GM18517 (cell line): ENCODE data around the gene SRR.

Experiments used
- ATAC-seq: cut with Tn5 transposase; IDR thresholded peaks from one replicate; pipeline ENCODE4 v1.9.1; 2021; ENCODE audit warnings: mild to moderate bottlenecking, moderate library complexity; ENCODE audit not compliant: unreplicated experiment

SRR gene

GRCh38 chr17:2338315-2338657, 34.5 kb downstream of the SRR start:
- no peak for ATAC-seq

- no peak for ATAC-seq
Observed at GRCh38 chr17:2343421-2343820, 39.7 kb downstream of the SRR start.

DNA sequence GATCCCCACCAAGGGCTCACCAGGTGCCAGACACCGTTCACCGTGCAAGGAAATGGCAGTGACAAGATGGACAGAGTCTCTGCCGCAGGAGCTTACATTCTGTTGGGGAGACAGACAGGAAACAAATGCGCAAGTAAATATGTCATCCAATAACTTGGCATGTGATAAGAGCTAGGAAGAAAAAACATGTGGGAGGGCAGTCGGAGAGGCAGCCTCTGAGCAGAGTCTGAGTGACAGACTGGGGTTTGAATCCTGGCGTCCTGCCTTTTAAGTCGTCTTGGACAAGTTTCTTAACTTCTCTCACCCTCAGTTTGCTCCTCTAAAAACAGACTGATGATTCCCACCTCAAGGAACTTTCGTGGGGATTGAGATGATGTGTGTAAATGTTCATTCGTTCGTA, 40.8 kb downstream of the SRR start:
- ATAC-seq: no peak

GRCh38 chr17:2346475-2346874, 42.7 kb downstream of the SRR start:
- ATAC-seq: no peak

GRCh38 chr17:2347805-2348685, 44.3 kb downstream of the SRR start:
- no peak for ATAC-seq

GRCh38 chr17:2351269-2351668, 47.5 kb downstream of the SRR start:
- no peak for ATAC-seq

DNA sequence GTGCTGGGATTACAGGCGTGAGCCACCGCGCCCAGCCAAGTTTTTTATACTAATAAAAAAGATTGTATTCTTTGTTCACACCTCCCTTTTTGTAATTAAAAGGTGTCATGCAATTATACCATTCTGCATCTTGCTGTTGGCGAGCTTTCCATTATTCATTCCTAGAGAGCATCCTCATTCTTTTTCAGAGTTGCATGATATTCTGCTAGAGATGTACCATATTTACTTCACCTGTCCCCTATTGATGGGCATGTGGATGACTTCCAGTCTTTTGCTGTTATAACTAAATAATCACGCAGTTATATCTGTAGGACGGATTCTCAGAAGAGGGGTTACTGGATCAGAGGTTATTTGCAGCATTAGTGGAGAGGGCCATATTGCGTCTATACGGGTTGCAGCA, 50.6 kb downstream of the SRR start:
- ATAC-seq: no peak

- no peak for ATAC-seq
Observed at GRCh38 chr17:2357237-2357636, 53.5 kb downstream of the SRR start.

- ATAC-seq: no peak
Observed at GRCh38 chr17:2357931-2358434, 54.2 kb downstream of the SRR start.

DNA sequence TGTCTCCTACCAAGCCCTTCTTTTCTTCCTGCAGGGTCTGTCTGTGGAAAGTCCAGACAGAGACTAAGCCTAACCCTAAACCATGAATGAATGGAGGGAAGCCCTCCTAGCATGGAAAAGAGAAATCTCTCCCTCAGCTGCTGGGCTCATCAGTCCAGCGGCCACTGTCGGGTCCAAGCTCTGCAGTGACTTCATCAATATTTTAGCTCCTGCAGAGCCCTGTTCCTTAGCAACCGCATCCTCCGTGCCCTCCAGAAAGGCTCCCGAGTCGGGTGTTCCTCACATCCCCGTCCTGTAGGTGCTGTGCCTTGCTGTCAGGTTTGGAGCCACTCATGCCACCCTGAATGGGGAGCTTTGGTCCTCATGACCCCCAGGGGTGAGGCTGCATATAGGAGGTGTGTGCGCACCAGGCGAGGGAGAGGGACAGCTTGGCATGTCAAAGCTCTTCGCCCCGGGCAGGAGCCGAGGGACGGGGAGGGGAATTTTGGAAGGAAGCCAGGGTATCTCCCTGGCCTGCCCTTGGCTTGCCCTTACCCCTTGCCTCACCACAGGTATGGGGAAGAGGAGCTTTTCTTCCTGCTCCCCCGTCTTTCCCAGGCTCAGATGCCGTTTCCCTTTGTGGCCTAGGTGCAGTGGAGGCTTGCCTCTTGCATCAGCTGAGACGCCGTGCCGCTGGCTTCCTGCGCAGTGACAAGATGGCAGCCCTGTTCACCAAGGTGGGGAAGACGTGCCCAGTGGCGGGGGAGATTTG, 57.4 kb downstream of the SRR start:
- no peak for ATAC-seq

DNA sequence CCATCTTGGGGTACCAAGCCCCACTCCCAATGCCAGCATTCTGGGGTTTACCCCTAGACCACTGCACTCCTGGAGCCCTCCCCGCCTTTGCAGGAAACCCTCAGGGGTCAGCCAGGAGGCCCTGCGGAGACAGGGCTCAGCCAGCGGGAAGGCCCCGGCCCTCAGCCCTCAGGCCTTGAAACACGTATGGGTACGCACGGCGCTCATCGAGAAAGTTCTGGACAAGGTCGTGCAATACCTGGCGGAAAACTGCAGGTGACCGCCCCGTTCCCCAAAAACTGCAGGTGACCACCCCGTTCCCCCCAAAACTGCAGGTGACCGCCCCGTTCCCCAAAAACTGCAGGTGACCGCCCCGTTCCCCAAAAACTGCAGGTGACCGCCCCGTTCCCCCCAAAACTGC, 58.3 kb downstream of the SRR start:
- no peak for ATAC-seq

DNA sequence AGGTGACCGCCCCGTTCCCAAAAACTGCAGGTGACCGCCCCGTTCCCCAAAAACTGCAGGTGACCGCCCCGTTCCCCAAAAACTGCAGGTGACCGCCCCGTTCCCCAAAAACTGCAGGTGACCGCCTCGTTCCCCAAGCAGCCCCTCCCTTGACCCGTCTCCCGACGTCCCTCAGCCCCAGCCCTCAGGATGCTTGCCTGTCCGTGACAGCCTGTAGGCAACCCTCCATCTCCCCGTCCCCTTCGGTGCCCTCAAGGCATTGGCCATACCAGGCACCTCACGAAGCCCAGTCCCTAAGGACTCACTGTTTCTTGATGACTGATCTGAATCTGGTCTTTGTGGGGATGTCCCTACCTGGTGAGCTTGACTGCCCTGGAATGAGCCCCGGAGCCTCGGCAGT, 58.7 kb downstream of the SRR start:
- no peak for ATAC-seq

DNA sequence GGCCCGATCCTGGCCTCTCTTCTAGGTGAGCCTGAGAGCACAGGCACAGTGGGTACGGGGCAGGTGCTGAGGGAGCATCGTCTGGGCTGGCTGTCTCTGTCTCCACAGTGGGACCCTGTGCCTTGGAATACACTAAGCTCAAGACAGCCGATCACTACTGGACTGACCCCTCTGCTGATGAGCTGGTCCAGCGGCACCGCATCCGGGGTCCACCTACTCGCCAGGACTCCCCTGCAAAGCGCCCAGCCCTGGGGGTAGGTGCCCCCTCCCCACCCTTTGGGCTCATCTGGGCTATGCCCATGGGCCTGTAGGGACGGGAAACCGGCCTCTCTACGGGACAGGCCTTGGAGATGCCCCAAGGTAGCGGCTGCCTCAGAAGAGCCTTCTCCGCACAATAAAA, 59.1 kb downstream of the SRR start:
- no peak for ATAC-seq

- no peak for ATAC-seq
Observed at GRCh38 chr17:2363318-2363717, 59.6 kb downstream of the SRR start.

DNA sequence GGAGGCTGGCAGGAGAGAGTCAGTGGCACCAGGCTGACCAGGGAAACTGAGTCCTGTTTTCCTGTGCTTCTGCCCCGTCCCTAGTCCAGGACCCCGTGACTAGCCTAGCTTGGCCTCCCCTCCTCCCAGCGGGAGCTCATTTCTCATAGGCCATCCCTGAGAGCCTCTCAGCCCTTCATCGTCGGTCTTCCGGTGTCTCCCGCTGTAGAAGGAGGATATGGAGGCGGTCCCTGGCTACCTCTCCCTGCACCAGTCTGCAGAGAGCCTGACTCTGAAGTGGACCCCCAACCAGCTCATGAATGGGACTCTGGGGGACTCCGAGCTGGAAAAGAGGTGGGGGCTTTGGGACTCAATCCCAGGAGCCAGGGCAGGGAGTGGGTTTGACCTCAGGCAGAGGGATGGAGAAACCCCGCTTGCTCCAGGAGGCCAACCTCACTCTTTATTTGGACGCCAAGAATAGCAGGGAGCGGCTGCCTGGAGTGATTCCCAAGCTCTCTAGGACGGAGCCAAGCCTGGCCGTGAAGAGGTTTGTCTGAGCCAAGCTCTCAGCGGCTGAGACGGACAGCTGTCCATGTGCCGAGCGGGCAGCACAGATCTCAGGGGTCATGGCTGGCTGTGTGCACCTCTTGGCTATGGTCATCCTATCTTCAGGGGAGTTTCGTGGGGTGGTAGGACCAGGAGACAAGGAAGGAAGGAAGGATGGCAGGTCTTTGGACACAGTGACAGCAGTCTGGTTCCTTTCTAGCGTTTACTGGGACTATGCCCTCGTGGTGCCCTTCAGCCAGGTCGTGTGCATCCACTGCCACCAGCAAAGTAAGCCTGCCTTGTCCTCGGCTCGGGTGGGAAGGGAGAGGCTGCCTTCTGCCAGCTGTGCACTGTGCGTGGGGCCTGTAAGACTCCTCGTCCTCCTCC, 60.4 kb downstream of the SRR start:
- ATAC-seq: no peak

DNA sequence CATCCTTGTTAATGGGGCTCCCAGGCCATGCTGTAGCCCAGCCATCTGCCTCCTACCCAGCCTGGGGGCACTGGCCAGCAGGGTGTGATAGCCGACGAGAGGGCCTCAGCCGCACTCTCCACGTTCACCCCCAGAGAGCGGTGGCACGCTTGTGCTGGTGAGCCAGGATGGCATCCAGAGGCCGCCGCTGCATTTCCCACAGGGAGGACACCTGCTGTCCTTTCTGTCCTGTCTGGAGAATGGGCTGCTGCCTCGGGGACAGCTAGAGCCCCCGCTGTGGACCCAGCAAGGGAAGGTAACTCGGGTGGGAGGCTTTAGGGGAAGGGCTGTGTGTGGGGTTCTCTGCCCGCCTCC, 61.0 kb downstream of the SRR start:
- no peak for ATAC-seq

GRCh38 chr17:2365132-2365531, 61.4 kb downstream of the SRR start:
- no peak for ATAC-seq

DNA sequence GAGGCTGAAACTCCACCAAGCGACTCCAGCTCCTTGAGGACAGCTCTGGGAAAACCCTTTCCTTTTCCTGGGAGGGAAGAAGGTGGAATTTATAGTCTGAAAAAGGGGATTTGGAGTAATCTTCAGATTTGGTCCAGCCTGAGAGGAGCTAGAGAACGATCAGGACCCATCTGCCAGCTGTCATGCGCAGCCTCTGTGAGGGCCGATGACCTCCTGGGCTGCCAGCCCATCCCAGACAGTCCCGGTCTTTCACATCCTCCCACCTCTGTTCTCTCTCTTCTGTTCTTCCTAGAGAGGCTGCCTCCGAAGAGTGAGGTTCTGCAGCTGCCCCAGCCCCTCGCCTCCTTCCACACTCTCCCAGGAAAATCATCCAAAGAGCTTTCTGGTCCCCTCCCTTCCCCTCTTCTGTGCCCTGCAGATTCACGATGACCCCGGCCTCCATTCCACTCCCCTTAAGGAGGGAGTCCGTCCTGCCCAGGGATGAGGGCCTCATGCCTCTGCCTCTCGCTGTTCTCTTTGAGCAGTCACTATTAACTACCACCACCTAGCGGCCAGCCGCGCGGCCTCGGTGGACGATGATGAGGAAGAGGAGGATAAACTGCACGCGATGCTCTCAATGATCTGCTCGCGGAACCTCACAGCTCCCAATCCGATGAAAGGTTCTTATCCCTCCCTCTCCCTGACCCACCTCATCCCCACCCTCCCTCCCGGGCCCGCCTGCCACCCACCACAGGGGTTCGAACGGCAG, 63.2 kb downstream of the SRR start:
- no peak for ATAC-seq

- no peak for ATAC-seq
Observed at GRCh38 chr17:2368359-2368758, 64.6 kb downstream of the SRR start.

- no peak for ATAC-seq
Observed at GRCh38 chr17:2369039-2369438, 65.3 kb downstream of the SRR start.
